Measurements from ENCODE around the gene PRDM16. TPM values are rescaled to one million over a fixed set of nuclear protein-coding genes. Genes with fewer than 3 reads are reported as not detected.

Gene PRDM16
- total RNA-seq, 1 experiment from 2014 or later, result 22.3 TPM

- no peak overlapping the region for H3K4me3 ChIP-seq (ENCODE audit: low read depth in 2 of 2, low read length in 2 of 2)
- intact Hi-C loops (cut with micrococcal nuclease; ENCODE audit: unreplicated experiment), result no loop called here
- H3K27ac ChIP-seq (ENCODE audit: low read length), result no peak overlapping the region
- POLR2A ChIA-PET, result no interaction called here
- H3K4me1 ChIP-seq (ENCODE audit: control insufficient read depth, insufficient read depth, low read length), result peaks cover 12% of the 10 kb centered on the region; the same call in 1 of the 2 replicates
- no peaks in the 10 kb centered on the region for H3K36me3 ChIP-seq (ENCODE audit: control insufficient read depth, insufficient read depth, low read length)
- BruUV-seq (replicated peaks), result no TSS peak
- in situ Hi-C loops (cut with HindIII; ENCODE audit: low pct_unique_long_range_greater_than_20kb, low sequenced_read_pairs), result no loop called here
- no peaks in the 10 kb centered on the region for H3K27me3 ChIP-seq (ENCODE audit: control insufficient read depth, insufficient read depth, low read length)
- ATAC-seq, result no peak
- CTCF ChIA-PET, result no interaction called here
- TF ChIP-seq SIN3A (IDR thresholded peaks at IDR 0.05; ENCODE audit: borderline replicate concordance, insufficient read depth, low read depth, low read length) (no peak), TCF7L2 (IDR thresholded peaks at IDR 0.05; ENCODE audit: low read depth, low read length) (no peak), REST (IDR thresholded peaks at IDR 0.05; ENCODE audit: insufficient read depth in 1 of 2, low read depth in 2 of 2, low read length in 1 of 2) (no peak), CTCF (IDR thresholded peaks at IDR 0.05) (no peak), POLR2AphosphoS5 (IDR thresholded peaks at IDR 0.05; ENCODE audit: low read depth, low read length) (no peak)
- H3K9me3 ChIP-seq (ENCODE audit: control insufficient read depth, insufficient read depth, low read depth, low read length), result no peaks in the 10 kb centered on the region
- DNase-seq (ENCODE audit: low read depth, low spot score), result no peak
Measured at GRCh38 chr1:3135073-3135702, 66.2 kb downstream of the PRDM16 start.

GRCh38 chr1:3135744-3136455 is 66.9 kb downstream of the PRDM16 start:
- ChIA-PET POLR2A (no interaction called here), CTCF (no interaction called here)
- intact Hi-C loops (cut with micrococcal nuclease; ENCODE audit: unreplicated experiment) (no loop called here), in situ Hi-C loops (cut with HindIII; ENCODE audit: low pct_unique_long_range_greater_than_20kb, low sequenced_read_pairs) (no loop called here)
- no peaks in the 10 kb centered on the region for H3K36me3 ChIP-seq (ENCODE audit: control insufficient read depth, insufficient read depth, low read length)
- ATAC-seq, result no peak
- no peak overlapping the region for H3K27ac ChIP-seq (ENCODE audit: low read length)
- H3K9me3 ChIP-seq (ENCODE audit: control insufficient read depth, insufficient read depth, low read depth, low read length), result no peaks in the 10 kb centered on the region
- TF ChIP-seq CTCF (IDR thresholded peaks at IDR 0.05), result no peak
- TF ChIP-seq TCF7L2 (IDR thresholded peaks at IDR 0.05; ENCODE audit: low read depth, low read length), result no peak
- TF ChIP-seq POLR2AphosphoS5 (IDR thresholded peaks at IDR 0.05; ENCODE audit: low read depth, low read length), result no peak
- no peak for TF ChIP-seq SIN3A (IDR thresholded peaks at IDR 0.05; ENCODE audit: borderline replicate concordance, insufficient read depth, low read depth, low read length)
- TF ChIP-seq REST (IDR thresholded peaks at IDR 0.05; ENCODE audit: insufficient read depth in 1 of 2, low read depth in 2 of 2, low read length in 1 of 2), result no peak
- no TSS peak for BruUV-seq (replicated peaks)
- DNase-seq (ENCODE audit: low read depth, low spot score), result no peak
- no peaks in the 10 kb centered on the region for H3K27me3 ChIP-seq (ENCODE audit: control insufficient read depth, insufficient read depth, low read length)
- H3K4me3 ChIP-seq (ENCODE audit: low read depth in 2 of 2, low read length in 2 of 2), result no peak overlapping the region
- H3K4me1 ChIP-seq (ENCODE audit: control insufficient read depth, insufficient read depth, low read length), result peaks cover 10% of the 10 kb centered on the region; the same call in 1 of the 2 replicates
